ENCODE measurements around the gene ZNF384.

DNA sequence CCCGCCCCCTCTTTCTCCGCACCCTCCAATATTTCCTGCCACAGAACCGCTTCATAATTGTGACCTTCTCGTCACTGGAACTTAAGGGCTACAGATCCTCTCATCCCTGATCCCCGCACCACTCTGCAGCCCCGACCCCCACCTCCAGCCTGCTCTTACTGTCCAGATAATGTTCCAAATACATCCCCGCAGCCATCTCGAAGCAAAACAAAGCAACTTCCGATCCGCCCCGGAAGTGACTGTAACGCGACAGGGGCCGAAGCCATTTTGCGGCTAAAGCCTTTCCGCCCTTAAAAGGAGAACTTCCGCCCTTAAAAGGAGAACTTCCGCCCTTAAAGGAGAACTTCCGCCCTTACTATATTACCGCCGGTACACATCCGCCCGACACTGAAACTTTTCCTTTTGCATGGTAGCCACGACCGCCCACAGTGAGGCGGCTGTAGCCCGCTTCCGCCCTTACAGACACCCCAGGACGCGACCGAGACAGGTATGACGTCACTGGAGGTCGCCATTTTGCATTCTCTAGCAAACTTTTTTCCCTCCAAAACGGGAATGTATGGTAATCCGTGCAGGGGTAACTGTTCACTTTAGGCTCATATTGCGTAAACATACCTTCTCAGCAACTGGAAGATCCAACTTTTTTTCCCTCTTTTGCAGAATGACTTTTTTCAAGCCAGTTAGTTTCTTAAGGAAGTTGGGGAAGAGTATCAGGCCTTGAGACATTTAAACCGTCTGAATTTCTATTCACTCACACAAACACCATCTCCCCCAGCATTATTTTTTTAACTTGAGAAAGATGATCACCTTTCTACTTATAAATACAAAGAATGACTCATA is 26.1 kb downstream of the ZNF384 start, which contains the start of gene ING4:
- TF ChIP-seq, protein P1, sequence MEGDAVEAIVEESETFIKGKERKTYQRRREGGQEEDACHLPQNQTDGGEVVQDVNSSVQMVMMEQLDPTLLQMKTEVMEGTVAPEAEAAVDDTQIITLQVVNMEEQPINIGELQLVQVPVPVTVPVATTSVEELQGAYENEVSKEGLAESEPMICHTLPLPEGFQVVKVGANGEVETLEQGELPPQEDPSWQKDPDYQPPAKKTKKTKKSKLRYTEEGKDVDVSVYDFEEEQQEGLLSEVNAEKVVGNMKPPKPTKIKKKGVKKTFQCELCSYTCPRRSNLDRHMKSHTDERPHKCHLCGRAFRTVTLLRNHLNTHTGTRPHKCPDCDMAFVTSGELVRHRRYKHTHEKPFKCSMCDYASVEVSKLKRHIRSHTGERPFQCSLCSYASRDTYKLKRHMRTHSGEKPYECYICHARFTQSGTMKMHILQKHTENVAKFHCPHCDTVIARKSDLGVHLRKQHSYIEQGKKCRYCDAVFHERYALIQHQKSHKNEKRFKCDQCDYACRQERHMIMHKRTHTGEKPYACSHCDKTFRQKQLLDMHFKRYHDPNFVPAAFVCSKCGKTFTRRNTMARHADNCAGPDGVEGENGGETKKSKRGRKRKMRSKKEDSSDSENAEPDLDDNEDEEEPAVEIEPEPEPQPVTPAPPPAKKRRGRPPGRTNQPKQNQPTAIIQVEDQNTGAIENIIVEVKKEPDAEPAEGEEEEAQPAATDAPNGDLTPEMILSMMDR (IDR thresholded peaks at IDR 0.05), result no peak
- no peak for TF ChIP-seq POLR2A (IDR thresholded peaks at IDR 0.05)

All from testis (tissue), 2 donors.